GM23338 (cell line): ENCODE measurements around the gene KRTAP5-6. TPM values are rescaled to one million over a fixed set of nuclear protein-coding genes. Genes with fewer than 3 reads are reported as not detected.

Experiments used
- ATAC-seq: fragments of 200-7000 bp; cut with Tn5 transposase; 3 replicates; pipeline ENCODE4 v1.9.1; 2020
- DNase-seq: peaks from one replicate; pipeline ENCODE4 v3.0.0-alpha.2; 2015; ENCODE audit warnings: low spot score
- H2AFZ ChIP-seq: fragments of 200-600 bp; sonication (generic); 2 replicates; pipeline ENCODE4 v1.8.0; 2016; ENCODE audit warnings: antibody characterized with exemption, mild to moderate bottlenecking, moderate library complexity
- H3F3A ChIP-seq: fragments of 200-600 bp; sonication (generic); replicated peaks from 2 replicates; pipeline ENCODE4 v1.8.0; 2017; ENCODE audit warnings: antibody characterized with exemption, mixed run types, low read depth
- H3K27ac ChIP-seq: fragments of 200-600 bp; sonication (generic); 2 replicates; pipeline ENCODE4 v1.6.1; 2016; ENCODE audit warnings: low read depth
- H3K27me3 ChIP-seq: fragments of 200-600 bp; sonication (generic); 2 replicates; pipeline ENCODE4 v1.8.0; 2016; ENCODE audit warnings: mild to moderate bottlenecking, mixed run types, moderate library complexity; ENCODE audit not compliant: insufficient read depth
- H3K36me3 ChIP-seq: fragments of 200-600 bp; sonication (generic); 2 replicates; pipeline ENCODE4 v1.8.0; 2016; ENCODE audit warnings: mild to moderate bottlenecking; ENCODE audit not compliant: insufficient read depth
- H3K4me1 ChIP-seq: fragments of 200-600 bp; sonication (generic); 2 replicates; pipeline ENCODE4 v1.8.0; 2016; ENCODE audit warnings: mild to moderate bottlenecking, moderate library complexity; ENCODE audit not compliant: insufficient read depth
- H3K4me2 ChIP-seq: fragments of 200-600 bp; sonication (generic); 2 replicates; pipeline ENCODE4 v1.7.1; 2017; ENCODE audit warnings: mixed run types
- H3K4me3 ChIP-seq: fragments of 200-600 bp; sonication (generic); 2 replicates; pipeline ENCODE4 v1.6.1; 2016; ENCODE audit warnings: mixed run types
- H3K79me2 ChIP-seq: fragments of 200-600 bp; sonication (generic); replicated peaks from 2 replicates; pipeline ENCODE4 v1.8.0; 2017; ENCODE audit warnings: mild to moderate bottlenecking; ENCODE audit not compliant: insufficient read depth
- H3K9me2 ChIP-seq: fragments of 200-600 bp; sonication (generic); 2 replicates; pipeline ENCODE4 v1.8.0; 2017; ENCODE audit not compliant: insufficient read depth
- H4K20me1 ChIP-seq: fragments of 200-600 bp; sonication (generic); replicated peaks from 2 replicates; pipeline ENCODE4 v1.8.0; 2017; ENCODE audit warnings: mild to moderate bottlenecking; ENCODE audit not compliant: insufficient read depth
- H3K27ac Mint-ChIP-seq: 2 replicates; pipeline ENCODE4 v1.8.0; 2020; ENCODE audit warnings: inconsistent platforms, mild to moderate bottlenecking, moderate library complexity, mixed read lengths
- H3K27me3 Mint-ChIP-seq: 3 replicates; pipeline ENCODE4 v1.8.0; 2022; ENCODE audit warnings: low read depth, mild to moderate bottlenecking, moderate library complexity, mixed read lengths, inconsistent platforms; ENCODE audit not compliant: insufficient read depth, poor library complexity
- H3K36me3 Mint-ChIP-seq: 3 replicates; pipeline ENCODE4 v1.8.0; 2021; ENCODE audit warnings: low read depth, mild to moderate bottlenecking, inconsistent platforms, moderate library complexity, mixed read lengths
- H3K4me1 Mint-ChIP-seq: 3 replicates; pipeline ENCODE4 v1.8.0; 2020; ENCODE audit warnings: mild to moderate bottlenecking, inconsistent platforms, mixed read lengths
- H3K4me3 Mint-ChIP-seq: 3 replicates; pipeline ENCODE4 v1.8.0; 2021; ENCODE audit warnings: moderate library complexity, mild to moderate bottlenecking, inconsistent platforms, mixed read lengths
- H3K9me3 Mint-ChIP-seq: 3 replicates; pipeline ENCODE4 v1.8.0; 2020; ENCODE audit warnings: moderate library complexity, mild to moderate bottlenecking, inconsistent platforms, mixed read lengths
- CREB1 ChIP-seq: fragments of 250-450 bp; sonication (Bioruptor Pico); IDR thresholded peaks from 2 replicates; pipeline ENCODE4 v1.5.0; 2020; ENCODE audit warnings: low read depth, mild to moderate bottlenecking, moderate library complexity
- ETS1 ChIP-seq: IDR thresholded peaks from 2 replicates; pipeline ENCODE4 v1.6.1; 2016; ENCODE audit warnings: antibody characterized with exemption
- EZH2 ChIP-seq: fragments of 200-600 bp; sonication (generic); IDR thresholded peaks from one replicate; pipeline ENCODE4 v1.8.0; 2017; ENCODE audit warnings: antibody characterized with exemption, mild to moderate bottlenecking, low read depth; ENCODE audit not compliant: unreplicated experiment
- EZH2phosphoT487 ChIP-seq: fragments of 200-600 bp; sonication (generic); IDR thresholded peaks from one replicate; pipeline ENCODE4 v1.8.1; 2018; ENCODE audit warnings: antibody characterized with exemption; ENCODE audit not compliant: unreplicated experiment
- JUNB ChIP-seq: IDR thresholded peaks from one replicate; pipeline ENCODE4 v1.6.1; 2016; ENCODE audit warnings: antibody characterized with exemption; ENCODE audit not compliant: unreplicated experiment
- NANOG ChIP-seq: IDR thresholded peaks from 2 replicates; pipeline ENCODE4 v1.6.1; 2016; ENCODE audit warnings: antibody characterized with exemption, borderline replicate concordance
- POLR2AphosphoS5 ChIP-seq: IDR thresholded peaks from 2 replicates; pipeline ENCODE4 v1.6.1; 2016; ENCODE audit warnings: antibody characterized with exemption, low read depth
- REST ChIP-seq: IDR thresholded peaks from one replicate; pipeline ENCODE4 v1.6.1; 2018; ENCODE audit warnings: antibody characterized with exemption; ENCODE audit not compliant: unreplicated experiment
- STAT1 ChIP-seq: IDR thresholded peaks from one replicate; pipeline ENCODE4 v1.6.1; 2016; ENCODE audit warnings: antibody characterized with exemption; ENCODE audit not compliant: unreplicated experiment
- ZNF114 ChIP-seq: fragments of 250-450 bp; sonication (Bioruptor Pico); IDR thresholded peaks from 2 replicates; pipeline ENCODE4 v1.5.0; 2020; ENCODE audit warnings: mild to moderate bottlenecking, moderate library complexity
- ZNF331 ChIP-seq: fragments of 250-450 bp; sonication (Bioruptor Pico); IDR thresholded peaks from 2 replicates; pipeline ENCODE4 v1.5.0; 2020; ENCODE audit warnings: low read depth, mild to moderate bottlenecking, moderate library complexity
- polyA plus RNA-seq: library from polyadenylated mRNA; unstranded; fragments of >200 nt; fragmentation: Nextera tagmentation; extraction: Ambion mirVana; gene quantifications from 2 replicates; pipeline ENCODE4 v1.2.1, GENCODE V29; 2016
- total RNA-seq: library from RNA; depleted of rRNA; stranded (reverse); fragments of >200 nt; shearing (Covaris generic); gene quantifications from 2 replicates; pipeline ENCODE4 v1.2.3, GENCODE V29; 2014
- TF ChIP-seq, protein P1 (sequence below), 2 experiments: fragments of 200-600 bp in 1 of 2; sonication (generic) in 1 of 2; conservative IDR thresholded peaks; 2 replicates each; pipeline versions ENCODE4 v1.5.1 to v1.6.1; 2016 to 2017; ENCODE audit warnings: antibody characterized with exemption in 2 of 2, low read depth in 2 of 2, mild to moderate bottlenecking in 2 of 2, moderate library complexity in 1 of 2
- TF ChIP-seq, protein P2 (sequence below): fragments of 250-450 bp; sonication (Bioruptor Pico); IDR thresholded peaks from 2 replicates; pipeline ENCODE4 v1.5.0; 2020; ENCODE audit warnings: mild to moderate bottlenecking, moderate library complexity

The KRTAP5-6 gene
- total and polyA plus RNA-seq, 2 experiments from 2014 or later: not detected

GRCh38 chr11:1659506-1659905 lies 37.5 kb upstream of the KRTAP5-6 start:
- Histone ChIP-seq H3K9me2 (no peaks in the 10 kb centered on the region), H3K79me2 (no peaks in the 10 kb centered on the region), H3K27me3 (no peaks in the 10 kb centered on the region), H3K4me1 (no peaks in the 10 kb centered on the region), H3K4me2 (no peak overlapping the region), H2AFZ (no peak overlapping the region), H3K27ac (no peak overlapping the region), H3K36me3 (no peaks in the 10 kb centered on the region), H3K4me3 (no peak overlapping the region), H3F3A (no peaks in the 10 kb centered on the region), H4K20me1 (no peaks in the 10 kb centered on the region)
- DNase-seq (no peak), ATAC-seq (no peak)
- H3K36me3 Mint-ChIP-seq: no peaks in the 10 kb centered on the region
- H3K27me3 Mint-ChIP-seq: peaks cover 7% of the 10 kb centered on the region
- H3K9me3 Mint-ChIP-seq: no peaks in the 10 kb centered on the region
- TF ChIP-seq REST: no peak
- TF ChIP-seq NANOG: no peak
- TF ChIP-seq, protein P1, sequence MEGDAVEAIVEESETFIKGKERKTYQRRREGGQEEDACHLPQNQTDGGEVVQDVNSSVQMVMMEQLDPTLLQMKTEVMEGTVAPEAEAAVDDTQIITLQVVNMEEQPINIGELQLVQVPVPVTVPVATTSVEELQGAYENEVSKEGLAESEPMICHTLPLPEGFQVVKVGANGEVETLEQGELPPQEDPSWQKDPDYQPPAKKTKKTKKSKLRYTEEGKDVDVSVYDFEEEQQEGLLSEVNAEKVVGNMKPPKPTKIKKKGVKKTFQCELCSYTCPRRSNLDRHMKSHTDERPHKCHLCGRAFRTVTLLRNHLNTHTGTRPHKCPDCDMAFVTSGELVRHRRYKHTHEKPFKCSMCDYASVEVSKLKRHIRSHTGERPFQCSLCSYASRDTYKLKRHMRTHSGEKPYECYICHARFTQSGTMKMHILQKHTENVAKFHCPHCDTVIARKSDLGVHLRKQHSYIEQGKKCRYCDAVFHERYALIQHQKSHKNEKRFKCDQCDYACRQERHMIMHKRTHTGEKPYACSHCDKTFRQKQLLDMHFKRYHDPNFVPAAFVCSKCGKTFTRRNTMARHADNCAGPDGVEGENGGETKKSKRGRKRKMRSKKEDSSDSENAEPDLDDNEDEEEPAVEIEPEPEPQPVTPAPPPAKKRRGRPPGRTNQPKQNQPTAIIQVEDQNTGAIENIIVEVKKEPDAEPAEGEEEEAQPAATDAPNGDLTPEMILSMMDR (conservative IDR thresholded peaks at IDR 0.05; ENCODE audit: low read depth in 2 of 2): no peak
- TF ChIP-seq, protein P2, sequence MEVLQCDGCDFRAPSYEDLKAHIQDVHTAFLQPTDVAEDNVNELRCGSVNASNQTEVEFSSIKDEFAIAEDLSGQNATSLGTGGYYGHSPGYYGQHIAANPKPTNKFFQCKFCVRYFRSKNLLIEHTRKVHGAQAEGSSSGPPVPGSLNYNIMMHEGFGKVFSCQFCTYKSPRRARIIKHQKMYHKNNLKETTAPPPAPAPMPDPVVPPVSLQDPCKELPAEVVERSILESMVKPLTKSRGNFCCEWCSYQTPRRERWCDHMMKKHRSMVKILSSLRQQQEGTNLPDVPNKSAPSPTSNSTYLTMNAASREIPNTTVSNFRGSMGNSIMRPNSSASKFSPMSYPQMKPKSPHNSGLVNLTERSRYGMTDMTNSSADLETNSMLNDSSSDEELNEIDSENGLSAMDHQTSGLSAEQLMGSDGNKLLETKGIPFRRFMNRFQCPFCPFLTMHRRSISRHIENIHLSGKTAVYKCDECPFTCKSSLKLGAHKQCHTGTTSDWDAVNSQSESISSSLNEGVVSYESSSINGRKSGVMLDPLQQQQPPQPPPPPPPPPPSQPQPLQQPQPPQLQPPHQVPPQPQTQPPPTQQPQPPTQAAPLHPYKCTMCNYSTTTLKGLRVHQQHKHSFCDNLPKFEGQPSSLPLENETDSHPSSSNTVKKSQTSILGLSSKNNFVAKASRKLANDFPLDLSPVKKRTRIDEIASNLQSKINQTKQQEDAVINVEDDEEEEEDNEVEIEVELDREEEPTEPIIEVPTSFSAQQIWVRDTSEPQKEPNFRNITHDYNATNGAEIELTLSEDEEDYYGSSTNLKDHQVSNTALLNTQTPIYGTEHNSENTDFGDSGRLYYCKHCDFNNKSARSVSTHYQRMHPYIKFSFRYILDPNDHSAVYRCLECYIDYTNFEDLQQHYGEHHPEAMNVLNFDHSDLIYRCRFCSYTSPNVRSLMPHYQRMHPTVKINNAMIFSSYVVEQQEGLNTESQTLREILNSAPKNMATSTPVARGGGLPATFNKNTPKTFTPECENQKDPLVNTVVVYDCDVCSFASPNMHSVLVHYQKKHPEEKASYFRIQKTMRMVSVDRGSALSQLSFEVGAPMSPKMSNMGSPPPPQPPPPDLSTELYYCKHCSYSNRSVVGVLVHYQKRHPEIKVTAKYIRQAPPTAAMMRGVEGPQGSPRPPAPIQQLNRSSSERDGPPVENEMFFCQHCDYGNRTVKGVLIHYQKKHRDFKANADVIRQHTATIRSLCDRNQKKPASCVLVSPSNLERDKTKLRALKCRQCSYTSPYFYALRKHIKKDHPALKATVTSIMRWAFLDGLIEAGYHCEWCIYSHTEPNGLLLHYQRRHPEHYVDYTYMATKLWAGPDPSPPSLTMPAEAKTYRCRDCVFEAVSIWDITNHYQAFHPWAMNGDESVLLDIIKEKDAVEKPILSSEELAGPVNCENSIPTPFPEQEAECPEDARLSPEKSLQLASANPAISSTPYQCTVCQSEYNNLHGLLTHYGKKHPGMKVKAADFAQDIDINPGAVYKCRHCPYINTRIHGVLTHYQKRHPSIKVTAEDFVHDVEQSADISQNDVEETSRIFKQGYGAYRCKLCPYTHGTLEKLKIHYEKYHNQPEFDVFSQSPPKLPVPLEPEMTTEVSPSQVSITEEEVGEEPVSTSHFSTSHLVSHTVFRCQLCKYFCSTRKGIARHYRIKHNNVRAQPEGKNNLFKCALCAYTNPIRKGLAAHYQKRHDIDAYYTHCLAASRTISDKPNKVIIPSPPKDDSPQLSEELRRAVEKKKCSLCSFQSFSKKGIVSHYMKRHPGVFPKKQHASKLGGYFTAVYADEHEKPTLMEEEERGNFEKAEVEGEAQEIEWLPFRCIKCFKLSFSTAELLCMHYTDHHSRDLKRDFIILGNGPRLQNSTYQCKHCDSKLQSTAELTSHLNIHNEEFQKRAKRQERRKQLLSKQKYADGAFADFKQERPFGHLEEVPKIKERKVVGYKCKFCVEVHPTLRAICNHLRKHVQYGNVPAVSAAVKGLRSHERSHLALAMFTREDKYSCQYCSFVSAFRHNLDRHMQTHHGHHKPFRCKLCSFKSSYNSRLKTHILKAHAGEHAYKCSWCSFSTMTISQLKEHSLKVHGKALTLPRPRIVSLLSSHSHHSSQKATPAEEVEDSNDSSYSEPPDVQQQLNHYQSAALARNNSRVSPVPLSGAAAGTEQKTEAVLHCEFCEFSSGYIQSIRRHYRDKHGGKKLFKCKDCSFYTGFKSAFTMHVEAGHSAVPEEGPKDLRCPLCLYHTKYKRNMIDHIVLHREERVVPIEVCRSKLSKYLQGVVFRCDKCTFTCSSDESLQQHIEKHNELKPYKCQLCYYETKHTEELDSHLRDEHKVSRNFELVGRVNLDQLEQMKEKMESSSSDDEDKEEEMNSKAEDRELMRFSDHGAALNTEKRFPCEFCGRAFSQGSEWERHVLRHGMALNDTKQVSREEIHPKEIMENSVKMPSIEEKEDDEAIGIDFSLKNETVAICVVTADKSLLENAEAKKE: no peak
- TF ChIP-seq ZNF114 (CRISPR knock-in tag): no peak
- no peak for TF ChIP-seq POLR2AphosphoS5
- no peak for TF ChIP-seq ZNF331 (CRISPR knock-in tag)
- TF ChIP-seq ETS1: no peak
- no peak for TF ChIP-seq JUNB
- TF ChIP-seq EZH2phosphoT487: no peak
- TF ChIP-seq CREB1: no peak
- TF ChIP-seq STAT1: no peak
- no peak for TF ChIP-seq EZH2
- H3K4me3 Mint-ChIP-seq: no peak overlapping the region
- H3K27ac Mint-ChIP-seq: no peak overlapping the region
- H3K4me1 Mint-ChIP-seq: peaks cover 4% of the 10 kb centered on the region; the same call in 2 of the 3 replicates
